Stimulated activated naive CD8-positive, alpha-beta T cell treated with anti-CD3 and anti-CD28 coated beads, Interleukin-15, Interleukin-2, amounts not matched to agents 100 U/mL and 50 U/mL, for 24 hours (primary cell): ENCODE data around the gene GRID1.

Experiments used
- ATAC-seq: fragments of 150-1000 bp; cut with Tn5 transposase; one replicate; pipeline ENCODE4 v1.10.0; 2021
- DNase-seq: peaks from one replicate; pipeline ENCODE4 v3.0.0; 2021

GRID1 gene

DNA sequence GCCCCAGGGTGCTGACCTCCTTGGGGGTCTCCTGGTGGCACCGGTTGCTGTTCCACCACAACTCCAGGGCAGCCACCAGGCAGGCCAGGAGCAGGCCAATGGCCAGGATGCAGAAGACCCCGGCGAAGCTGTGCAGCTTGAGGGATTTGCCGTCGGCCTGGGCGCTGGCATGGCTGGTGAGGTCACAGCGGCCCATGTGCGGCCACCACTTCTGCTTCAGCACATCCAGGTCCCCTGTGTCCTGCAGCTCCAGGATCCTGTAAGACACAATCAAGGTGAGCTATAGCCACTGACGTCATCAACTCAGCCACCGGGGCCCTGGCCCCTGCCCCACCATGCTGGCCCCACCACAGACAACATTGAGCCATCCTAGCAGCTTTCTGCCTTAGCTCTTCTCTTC, 753.2 kb downstream of the GRID1 start:
- ATAC-seq (no peak), DNase-seq (no peak)

DNA sequence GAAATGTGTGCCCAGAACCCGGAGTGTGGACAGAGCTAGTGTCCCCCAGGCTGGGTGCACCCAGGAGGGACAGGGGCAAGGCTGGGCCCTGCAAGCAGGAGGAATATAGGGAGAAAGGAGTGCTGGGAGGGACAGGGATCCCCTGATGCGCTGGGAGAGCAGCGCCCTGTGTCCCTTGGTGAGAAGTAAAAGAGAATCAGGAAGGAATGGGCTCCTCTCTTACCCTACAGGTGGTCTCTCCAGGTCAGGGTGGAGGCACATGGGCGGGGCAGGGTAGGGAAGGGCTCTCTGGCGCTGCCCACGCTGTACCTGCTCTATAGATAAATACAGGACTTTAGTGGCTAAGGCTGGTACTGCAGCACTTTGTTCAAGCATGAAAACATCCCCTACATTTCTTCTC, 753.8 kb downstream of the GRID1 start:
- DNase-seq = peak; percentile 11
- ATAC-seq = peak; percentile 42

DNA sequence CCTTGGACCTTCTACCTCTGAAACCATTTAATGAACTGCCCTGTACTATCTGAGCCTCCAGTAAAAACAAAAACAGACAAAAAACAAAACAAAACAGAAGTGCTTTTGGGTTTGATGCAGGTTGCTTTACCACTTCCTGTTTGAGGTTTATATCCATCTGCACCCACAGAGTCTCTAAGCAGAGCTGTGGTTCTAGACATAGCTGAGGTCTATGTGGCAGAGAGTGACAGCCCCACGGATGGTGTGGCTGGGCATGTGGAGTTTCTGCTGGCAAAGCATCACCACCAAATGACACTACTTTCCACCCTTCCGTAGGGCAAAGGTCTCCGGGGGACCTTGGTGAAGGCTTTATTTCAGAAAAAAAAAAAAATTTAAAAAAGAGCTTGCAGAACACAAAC, 754.2 kb downstream of the GRID1 start:
- ATAC-seq = peak; percentile 63
- DNase-seq = peak; percentile 19

DNA sequence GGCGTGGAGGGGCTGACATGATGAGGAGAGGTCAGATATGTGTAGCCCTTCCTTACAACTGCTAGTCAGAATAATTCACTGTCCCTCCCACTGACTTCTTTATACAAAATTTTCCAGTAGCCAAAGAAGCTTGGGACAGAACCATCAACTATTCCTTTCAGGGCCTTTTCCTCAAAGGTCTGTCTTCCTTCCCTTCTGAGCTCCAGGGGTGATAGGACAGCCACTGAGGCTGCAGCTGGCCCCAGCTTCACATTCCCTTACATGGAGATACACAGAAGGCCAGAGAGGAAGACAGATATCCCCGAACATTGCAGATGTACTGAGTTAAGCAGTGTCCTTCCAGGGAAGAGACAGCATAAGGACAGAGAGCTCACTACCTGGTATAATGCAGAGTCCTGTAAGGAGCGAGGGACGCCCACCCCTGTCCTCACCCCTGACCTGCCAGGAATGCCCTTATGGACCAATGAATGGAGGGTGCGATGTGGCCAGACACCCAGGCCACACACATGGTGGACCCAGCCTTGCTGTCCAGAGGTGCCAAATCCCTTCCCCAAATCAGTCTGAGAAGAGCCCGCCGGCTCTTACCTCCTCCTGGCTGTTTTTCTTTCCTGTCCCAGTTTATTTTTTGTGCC, 754.7 kb downstream of the GRID1 start:
- DNase-seq (no peak), ATAC-seq (no peak)

DNA sequence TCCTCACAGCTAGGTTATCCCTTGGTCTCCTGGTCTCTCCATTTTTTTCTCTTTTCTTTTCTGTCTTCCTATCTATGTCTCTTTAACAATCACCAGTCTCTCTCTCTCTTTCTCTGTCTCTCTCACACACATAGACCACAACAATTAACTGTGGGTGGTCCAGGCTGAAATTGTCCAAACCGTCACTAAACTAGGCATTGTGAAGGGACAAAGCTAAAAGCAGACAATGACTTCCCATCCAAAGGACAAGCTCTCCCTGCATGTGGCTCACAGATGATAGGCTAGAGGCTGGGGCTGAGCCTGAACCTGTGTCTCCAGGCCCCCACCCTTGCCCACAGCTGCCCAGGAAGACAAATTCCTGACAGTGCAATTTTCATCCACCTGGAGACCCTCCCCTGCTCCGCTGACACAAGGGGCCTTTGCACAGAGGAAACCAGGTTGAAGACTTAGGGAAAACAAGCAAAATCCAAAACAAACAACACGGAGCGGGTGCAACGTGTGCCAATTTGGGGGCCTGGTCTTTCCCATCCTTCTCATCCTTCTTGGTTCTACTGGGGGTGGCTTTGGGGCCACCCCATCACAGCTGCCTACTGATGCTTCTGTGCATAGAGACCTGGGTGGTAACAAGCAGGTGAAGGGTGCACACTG, 755.4 kb downstream of the GRID1 start:
- DNase-seq = no peak
- ATAC-seq = no peak

DNA sequence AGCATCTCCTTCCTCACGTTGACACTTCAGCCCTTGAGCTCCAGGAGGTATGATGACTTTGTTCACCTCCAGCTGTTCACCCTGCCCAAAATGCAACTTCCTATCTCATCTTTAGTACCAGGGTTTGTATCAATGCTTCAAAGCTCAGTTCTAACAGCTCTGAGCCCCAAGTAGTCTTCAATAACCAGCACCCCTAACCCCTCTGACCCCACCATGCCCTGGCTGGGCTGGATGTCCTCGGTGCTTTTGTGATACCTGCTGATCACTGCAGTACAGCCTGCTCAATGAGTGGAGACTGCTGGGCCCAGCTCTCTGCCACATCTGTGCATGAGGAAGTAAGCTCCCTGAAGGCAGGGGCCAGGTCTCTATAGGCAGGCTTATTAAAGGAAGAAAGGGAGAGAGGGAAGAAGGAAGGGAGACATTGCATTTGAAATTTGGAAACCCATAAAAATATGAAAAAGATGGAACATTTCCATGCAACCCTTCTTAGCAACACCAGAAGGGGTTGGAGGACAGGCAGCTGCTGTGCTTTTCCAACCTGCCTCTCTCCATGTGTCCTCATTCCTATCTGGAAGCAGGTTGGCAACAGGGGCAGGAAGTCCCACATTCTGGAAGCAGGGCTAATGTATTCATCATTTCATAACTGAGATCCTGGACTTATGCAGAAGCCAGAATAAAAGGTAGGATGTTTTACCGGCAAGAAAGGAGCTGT, 756.1 kb downstream of the GRID1 start:
- DNase-seq (no peak), ATAC-seq (no peak)

DNA sequence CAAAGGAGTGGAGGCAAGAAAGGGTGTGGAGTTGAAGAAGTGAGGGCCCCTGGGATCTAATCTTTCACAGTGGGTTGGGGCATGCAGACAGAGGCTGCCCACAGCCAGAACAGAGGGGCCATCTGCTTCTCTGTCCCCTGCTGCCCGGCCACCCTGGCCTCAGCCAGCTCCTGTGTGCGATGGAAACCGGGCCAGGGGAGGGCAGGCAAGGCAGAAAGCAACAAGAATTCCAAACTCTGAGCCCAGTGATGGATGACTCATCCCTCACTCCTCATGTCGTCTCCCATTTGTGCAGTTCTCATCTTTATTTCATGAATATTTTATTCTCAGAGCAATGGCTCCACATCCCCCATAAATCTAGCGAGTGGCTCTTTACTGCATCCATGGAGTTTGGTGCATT, 757.1 kb downstream of the GRID1 start:
- no peak for DNase-seq
- no peak for ATAC-seq

DNA sequence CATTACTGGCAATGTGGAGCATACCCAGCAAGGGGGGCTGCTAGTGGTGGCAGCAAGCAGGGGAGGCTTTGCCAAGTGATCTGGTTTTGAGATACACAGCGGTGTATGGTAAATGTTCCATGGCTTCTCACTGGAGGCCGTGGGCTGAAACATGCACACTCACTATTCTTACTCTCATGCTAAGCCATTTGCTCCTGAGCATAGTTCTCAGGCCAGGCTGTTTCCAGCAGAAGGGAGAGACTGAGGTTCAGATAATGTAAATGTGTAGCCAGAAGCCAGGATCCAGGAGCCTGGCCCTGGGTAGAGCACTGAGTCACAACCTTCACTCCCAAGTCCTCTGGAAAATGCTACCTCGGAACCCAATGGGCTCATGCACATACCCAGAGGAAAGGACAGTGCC, 757.9 kb downstream of the GRID1 start:
- DNase-seq (no peak), ATAC-seq (no peak)

DNA sequence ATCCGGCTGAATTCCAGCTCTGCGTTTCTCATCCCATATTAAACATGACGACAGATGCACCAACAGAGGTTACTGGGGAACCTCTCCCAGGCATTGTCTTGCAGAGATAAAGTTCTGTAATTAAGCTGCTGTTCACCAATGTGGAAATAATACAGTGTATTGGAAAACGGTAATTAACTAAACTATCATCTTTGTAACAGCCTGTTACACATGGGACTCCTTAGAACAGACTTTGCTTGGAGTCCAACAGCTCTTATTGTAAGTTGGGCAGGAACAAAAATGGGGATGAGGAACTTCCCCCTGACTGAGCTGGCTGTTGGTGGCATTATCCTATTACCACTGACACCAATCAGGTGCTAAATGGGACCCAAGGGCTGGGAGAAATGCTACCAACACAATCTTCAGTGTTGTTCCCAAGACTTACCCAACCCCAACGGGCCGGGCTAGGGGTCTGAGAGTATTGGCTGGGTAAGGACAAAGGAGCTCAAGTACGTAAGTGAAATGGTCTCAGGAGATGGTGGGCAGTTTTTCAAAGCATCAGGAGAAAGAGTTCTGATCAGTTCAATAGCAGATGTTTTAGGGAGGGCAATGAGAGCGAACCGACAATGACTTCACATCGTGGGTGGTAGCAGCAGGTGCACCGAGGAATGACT, 759.4 kb downstream of the GRID1 start:
- ATAC-seq (no peak), DNase-seq (no peak)

DNA sequence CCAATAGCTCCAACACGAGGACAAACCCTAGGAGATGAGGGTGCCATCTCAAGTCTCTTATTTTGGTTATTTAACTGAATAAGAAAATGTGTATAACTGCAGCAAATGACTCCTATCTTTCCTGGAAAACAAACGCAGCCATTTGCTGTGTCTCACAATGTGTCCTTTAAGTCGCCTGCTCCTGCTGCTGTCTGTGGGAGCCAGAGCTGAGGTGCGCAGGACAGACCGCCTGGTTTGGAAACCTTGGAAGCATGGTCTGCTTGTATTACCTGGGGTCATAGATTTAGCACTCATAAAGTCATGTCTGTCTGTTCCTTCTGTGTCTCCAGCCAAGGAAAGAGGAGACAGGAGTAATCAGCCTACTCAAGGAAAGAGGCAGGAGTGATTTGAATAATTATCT, 760.2 kb downstream of the GRID1 start:
- DNase-seq = no peak
- ATAC-seq = no peak

DNA sequence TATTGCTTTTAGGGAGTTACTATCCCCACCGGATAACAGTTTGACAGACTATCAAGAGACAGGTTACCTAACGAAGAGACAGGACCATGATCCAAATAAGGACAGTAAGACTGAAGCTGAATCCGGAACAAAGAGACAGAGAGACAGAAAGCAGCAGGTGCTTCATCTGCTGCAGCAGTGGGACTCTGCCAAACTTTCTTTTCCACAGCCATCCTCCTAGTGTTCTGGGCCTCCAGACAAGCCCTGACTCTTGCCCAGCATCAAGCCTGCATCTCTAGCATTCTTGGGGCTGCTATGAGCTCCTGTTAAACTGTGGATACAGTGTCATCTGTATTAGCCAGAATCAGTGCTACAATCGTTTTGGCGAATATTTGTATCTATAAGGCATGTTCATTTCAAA, 761.7 kb downstream of the GRID1 start:
- ATAC-seq (no peak), DNase-seq (no peak)

DNA sequence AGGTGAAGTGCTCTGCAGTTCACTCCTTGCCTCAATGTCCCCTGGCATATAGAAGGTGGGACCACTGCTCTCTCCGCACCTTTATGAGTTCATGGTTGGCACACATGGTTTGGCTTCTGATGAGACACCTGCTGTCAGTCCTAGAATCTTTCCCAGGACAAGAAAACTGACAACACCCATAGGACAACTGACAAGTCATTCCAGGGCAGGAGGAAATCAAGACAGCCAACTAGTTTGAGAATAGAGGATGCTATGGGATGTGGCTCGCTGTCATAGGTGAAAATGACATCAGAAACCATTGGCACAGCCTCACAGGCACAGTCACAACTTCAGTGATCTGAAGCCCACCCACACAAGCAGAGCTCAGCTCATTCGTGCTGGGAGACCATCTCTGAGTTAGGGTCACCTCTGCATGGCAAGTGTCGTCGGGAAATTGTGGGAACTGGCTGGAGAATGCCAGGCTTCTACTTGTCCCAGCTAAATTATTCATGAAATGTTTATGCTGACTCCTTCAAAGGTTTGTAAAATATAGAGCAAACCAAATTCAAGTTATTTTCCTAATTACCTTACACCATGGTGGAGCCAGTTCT, 762.4 kb downstream of the GRID1 start:
- ATAC-seq (no peak), DNase-seq (no peak)

DNA sequence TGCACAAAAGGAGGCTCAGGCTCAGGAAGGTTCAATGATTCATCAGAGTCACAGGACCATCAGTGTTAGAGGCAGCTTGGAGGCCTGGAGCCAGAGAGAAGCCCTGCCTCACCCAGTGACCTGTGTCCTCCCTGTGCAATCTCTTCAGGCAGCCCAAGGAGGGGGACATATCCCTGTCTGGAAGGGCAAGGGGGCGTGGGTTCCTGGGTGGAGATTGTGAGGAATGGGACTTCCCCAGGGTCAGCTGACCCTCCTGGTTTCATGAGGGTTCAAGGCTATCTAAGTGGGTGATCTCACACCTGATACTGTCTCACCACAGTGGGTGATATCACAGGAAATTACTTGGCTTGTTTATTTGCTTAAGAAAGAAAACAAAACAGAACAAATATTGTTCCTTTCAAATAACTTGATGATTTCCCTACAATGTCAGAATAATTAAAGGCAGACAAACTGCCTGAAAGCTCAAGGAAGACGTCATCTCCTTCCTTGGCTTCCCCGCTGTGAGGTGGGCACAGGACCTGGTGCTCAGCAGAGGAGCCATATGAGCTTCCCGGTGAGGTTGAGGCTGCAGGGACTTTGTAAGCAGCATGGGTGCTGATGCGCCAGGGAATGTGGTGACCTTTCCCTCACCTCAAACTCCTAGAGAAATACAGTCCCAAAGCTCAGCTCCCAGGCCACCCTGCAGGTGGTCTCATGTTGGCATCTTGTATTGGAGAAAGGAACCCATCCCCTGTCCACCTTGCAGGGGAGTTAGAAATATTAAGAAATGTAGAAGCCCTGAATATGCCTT, 763.2 kb downstream of the GRID1 start:
- DNase-seq = no peak
- ATAC-seq = no peak

DNA sequence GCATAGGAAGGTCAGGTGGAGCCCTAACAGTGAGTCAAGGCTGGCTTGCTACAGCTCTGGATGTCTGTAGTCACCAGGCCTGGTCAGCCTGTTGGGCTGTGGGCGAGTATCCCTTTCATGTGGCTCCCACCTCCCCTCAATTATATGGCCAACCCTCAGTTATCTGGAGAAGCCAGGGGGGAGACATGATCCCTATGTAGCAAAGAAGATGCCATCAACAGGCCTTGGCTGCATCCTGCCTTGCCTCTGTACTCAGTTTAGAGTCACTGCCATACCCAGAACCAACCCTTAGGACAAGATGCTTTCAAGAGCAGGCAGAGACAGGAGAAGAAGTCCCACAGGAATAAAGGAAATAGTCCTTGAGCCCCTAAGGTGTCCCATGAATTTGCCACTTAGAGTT, 763.9 kb downstream of the GRID1 start:
- no peak for ATAC-seq
- DNase-seq = no peak

DNA sequence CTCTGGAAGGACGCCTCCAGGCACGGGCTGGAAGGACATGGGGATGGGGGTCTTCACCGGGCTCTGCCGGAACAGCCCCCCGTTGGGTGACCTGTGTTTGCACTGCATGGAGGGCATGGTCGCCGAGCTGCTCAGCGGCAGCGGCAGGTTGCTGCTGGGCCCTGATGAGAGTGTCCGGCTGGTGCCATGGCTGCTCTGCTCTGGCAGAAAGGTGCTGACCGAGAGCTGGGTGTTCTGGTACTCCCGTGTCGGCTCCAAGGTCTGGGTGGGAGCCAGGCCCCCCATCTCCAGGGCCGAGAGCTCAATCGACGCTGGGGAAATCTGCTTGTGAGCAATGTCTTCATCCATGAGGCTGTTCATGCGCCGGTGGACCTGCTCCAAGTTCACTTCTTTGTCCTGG, 764.3 kb downstream of the GRID1 start:
- ATAC-seq (no peak), DNase-seq (no peak)

DNA sequence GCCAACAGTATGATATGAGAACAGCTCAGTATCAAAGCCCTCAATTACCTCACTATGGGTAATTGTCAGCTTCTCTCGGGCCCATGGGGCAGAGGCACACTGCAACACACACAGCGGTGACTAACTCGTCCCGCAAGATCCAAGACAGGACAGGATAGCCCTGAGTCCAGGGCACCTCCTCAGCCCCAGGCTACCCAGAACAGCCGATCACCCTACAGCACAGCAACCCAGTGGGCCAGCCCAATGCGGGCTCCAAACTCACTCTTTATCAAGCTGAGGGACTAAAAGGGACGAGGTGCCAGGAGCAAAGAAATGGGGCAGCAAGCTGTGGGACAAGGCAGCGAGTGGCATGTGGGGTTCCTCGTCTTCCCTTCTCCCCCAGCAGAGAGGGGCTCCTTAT, 765.1 kb downstream of the GRID1 start:
- no peak for DNase-seq
- ATAC-seq = no peak

DNA sequence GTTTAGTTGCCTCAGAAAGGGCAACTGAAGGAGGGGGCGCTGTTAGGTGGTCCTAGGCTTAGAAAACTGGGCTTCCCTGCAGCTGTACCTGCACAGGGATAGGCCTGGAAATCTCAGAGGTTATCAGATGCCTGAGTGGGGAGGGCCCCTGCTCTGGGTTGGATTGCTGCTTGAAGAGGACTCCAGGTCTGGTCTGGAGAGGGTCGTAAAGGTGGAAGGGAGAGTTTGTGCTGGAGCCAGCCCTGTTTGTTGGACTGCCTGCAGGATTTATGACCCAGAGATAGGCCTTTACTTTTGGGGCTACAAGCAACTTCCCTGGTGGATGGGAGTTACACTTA, 765.9 kb downstream of the GRID1 start:
- DNase-seq = no peak
- ATAC-seq = no peak

DNA sequence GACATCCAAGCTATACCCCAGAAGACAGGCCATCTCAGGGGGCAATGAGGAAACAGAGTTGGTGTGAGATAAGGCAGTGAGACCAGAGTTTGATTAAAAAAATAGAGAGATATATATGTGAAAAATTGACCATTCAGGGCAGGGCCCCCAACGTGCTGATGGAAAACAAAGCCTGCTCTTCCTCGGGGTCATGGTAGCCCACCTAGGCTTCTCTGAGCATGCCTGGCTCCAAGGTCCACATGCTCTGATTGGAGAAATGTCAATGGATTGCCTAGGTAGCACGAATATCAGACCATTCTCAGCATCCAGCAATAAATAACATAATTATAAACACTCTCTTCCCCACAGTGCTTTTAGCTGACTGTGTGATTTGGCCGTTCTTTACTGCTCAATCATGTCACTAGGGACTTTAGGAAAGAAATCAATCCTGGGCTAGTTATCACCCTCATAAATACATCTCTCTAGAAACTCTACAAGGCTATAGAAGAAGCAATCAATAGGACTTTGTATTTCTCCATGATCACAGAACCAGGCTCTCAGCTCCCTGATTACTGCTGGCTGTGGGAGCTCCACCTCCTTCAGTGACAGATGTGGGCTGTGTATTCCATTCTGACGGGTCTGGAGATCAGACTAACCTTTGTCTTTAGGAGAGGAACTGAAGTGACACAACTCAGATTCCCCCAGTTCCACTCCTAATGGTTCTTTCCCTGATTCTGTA, 766.4 kb downstream of the GRID1 start:
- ATAC-seq (no peak), DNase-seq (no peak)

DNA sequence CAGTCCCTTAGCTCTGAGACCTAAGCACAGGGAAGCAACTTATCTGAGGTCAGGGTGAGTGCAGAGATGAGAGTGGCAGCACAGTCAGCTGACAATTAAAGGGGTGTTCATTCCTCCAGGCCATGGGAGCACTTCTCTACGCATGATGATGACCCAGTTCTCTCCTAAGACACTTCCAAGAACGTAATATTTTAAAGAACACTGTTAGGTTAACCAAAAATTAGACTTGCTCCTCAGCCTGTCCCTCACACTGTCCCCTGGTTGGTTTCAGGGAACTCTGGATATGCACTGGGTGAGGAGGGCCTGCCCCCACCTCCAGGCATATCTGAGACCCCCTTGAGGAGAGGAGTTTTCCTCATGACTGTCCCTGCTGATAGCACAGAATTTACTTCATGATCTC, 767.5 kb downstream of the GRID1 start:
- ATAC-seq (no peak), DNase-seq (no peak)

DNA sequence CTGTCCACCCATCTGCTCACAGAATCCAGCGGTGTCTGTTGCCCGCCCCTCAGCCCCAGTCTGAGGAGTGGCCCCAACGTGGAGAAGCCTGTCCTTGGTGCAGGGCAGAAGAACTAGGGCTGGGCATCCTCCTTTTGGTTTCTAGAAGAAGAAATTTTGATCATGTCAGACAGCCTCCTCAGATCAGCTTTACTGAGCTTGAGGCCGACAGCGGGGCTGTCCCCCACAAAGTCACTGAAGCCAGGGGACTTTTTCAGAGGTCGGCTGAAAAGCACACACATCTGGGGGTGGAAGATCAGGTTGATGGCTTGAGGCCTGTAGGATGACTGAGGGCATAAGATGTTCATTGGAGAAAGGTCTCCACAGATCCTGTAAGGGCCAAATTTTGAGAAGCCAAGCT, 767.9 kb downstream of the GRID1 start:
- DNase-seq (no peak), ATAC-seq (no peak)

DNA sequence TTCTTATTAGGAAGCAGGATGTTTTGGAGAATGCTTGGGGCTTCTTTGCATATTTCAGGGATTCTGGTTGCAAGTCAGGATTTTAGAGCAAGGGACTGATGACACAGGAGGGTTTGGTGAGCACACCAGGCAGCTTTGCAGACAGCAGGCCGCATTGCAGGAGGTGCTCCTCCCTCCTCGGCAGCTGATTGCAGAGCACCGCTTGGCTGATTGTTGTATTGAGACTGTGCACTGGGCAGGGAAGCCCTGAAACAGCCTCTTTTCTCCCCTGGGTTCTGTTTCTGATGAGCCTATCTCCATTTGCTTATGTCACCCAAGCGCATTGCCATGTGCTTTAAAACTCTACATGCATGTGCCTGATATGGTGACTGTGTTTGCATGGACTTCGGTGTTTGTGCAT, 769.6 kb downstream of the GRID1 start:
- no peak for ATAC-seq
- no peak for DNase-seq

DNA sequence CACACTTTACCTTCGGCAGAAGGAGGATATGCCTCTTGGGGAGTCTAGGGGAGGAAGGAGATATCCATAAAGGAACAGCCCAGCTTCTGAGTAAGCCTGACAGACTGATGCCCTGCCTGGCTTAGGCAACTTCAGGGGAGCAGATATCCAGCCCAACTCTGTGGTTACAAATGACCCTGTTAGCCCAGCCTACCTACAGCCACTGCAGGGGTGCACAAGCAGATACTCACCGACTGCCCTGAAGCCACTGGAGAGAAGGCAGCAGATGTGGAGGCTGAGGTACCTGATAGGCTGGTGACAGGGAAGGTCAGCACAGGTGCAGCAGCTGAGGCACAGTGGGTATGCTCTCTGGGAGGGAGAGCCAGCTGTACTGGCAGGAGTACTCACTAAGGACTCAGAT, 770.2 kb downstream of the GRID1 start:
- ATAC-seq (no peak), DNase-seq (no peak)
